Cerebellar nuclear complex (tissue), 1 donor: ENCODE measurements around the gene CDC45.

Experiments
- DNase-seq, 2 experiments: peaks; one replicate each; lab custom pipeline; 2025; lab: John Stamatoyannopoulos, UW

CDC45 gene

DNA sequence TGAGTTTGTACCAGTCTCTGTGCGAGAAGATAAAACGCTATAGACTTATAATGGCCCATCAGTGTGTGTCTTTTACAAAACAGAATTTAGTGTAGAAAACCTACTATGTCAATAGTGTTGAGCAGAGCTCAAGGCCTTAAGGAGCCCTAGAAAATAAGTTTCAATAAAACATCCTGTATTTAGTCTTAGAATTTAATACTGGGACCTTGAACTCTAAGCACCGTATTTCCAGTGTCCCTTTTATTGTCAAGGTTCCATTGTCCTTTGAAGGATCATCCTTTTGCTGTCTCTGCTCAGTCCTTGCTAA, 16.6 kb downstream of the CDC45 start:
- no peak for DNase-seq

GRCh38 chr22:19497245-19497644, 17.5 kb downstream of the CDC45 start:
- DNase-seq, result no peak

DNA sequence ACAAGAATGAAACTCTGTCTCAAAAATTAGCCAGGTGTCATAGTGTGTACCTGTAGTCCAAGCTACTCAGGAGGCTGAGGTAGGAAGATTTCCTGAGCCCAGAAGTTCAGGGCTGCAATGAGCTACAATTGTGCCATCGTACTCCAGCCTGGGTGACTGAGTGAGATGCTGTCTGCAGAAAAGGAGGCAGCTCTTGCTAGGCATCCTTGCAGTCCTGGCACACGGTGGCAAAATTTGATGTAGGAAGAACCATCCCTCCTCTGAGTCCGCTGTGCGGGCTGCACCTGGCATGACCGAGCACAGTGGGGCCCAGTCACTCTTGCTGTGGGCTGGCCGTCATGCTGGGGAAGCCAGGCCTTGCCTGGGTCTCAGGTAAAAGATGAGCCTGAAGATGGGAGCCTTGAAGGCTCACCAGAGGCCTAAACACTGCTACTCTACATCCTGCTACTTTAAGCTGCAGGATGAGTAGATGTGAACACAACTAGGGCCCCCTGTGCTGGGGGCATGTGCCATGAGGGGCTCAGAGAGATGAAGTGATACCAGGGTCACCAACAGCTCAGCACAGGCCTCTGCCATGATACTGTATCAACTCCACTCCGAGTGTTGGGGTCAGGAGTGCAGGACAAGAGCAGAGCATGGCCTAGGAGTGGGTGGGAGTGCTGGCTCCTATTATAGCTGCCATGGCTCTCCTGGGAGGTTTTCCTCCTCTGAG, 18.6 kb downstream of the CDC45 start:
- no peak for DNase-seq

GRCh38 chr22:19498866-19499190, 19.1 kb downstream of the CDC45 start:
- DNase-seq, result no peak

DNA sequence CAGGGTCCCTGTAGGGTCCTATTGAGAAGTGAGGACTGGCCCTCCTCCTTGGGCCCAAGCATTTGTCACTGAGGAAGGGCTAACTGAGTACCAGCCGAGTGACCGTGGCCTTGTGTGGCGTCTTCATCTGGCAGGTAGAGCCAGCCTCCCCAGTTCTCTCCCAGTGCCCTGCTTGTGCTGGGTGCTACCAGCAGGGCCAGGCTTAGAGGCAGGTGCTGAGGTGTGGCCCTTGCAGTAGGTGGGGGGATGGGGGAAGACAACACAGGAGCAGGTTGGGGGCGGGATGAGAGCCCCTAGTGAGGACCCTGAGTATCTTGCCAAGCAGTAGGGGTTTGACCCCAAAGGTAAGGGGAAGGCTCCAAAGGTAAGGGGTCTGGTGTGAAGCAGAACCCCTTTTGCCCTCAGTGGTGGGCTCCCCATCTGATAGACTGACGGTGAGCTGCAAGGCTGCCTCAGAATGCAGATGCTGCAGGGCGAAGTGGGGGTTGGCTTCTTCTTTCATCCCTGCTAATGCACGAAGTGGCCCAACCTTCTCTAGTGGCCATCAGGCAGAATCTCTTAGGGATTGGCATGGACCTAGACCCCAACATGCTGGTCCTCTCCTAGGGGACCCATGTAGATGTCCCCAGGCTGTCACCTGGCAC, 19.6 kb downstream of the CDC45 start:
- DNase-seq, result no peak

DNA sequence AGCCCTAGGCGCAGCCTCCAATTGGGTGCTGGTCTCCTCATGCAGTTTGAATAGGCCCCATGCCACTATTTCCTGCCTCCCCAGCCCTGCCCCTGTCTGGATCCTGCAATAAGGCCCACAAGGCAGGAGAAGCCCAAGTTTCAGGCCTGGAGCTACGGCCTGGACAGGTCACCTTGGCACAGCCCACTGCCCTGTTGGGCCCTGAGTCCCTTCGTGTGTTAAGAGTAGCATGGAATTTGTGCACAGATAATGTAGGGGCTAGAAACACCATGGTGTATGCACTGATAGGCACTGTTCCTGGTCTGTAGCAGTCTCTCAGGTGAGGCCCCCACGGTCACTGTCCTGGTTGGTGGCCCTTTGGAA, 20.1 kb downstream of the CDC45 start:
- DNase-seq, result no peak

DNA sequence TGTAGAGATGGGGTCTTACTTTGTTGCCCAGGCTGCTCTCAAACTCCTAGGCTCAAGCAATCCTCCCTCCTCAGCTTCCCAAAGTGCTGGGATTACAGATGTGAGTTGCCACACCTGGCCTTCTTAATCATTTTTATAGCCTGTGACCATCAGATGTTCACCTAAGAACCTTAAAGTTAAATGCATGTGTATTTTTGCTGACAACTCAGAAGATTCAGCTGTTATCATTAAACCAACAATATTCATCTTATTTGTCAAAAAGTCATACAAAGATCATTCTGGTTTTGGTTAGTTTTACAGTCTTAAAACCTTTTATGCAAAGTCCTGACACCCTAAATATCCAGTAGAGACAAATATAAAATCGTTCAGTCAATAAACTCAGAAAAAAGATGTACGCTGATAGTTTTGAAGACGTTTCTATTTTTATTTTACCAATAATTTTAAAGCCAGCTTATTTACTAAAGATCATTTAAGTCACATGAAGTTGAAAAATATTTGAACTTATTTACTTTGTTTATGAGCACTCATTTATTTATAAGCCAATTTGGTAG, 22.3 kb downstream of the CDC45 start:
- DNase-seq, result no peak

- no peak for DNase-seq
Observed at GRCh38 chr22:19503367-19503766, 23.6 kb downstream of the CDC45 start.

DNA sequence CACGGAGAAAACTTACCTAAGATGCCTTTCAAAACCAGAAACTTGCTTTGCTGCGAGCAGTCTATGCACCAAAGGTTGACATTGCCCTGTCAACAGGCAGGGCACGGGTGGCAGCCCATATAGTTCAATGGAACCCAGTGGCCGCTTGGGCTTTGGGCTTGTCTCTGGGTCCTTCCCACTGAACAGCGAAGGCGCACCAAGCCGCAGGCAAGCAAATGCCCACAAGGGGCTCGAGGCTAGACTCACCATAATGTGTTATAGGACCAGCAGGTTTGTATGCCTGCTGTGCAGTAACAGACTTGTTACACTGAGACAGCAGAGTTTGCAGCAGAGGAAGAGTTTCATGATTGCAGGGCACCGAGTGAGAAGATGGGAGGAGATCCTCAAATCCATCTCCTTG, 24.1 kb downstream of the CDC45 start:
- DNase-seq, result no peak

DNA sequence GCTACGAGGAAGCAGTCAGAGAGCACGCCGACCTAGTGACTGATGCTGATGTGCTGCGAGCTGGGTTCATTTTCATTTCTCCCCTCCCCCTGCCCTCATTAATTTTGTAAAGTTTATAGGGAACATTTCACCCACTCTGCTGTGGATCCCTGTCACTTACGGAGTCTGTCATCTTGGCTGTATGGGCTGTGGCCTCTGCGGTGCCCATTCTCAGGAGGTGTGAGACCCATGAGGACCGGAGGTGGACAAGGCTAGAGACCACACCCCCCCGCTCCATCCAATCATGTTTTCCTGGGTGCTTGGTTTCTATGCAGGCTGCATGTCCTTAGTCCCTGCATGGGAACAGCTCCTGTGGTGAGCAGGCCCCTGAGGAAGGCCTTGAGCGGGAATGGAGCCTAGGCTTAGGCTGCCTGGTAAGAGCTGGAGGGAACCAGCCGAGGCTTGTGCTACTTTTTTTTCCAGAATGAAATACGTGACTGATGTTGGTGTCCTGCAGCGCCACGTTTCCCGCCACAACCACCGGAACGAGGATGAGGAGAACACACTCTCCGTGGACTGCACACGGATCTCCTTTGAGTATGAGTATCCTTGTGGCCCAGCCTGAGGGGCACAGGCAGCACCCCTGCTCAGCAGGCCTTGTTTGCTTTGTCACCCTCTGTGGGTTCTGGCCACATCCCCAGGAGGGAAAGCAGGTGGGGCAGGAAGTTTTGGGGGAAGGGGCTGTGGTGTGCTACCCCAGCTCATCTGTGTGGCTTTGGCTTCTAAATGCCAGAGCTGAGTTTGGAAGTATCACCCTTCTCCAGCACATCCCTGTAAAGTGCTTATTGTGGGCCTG, 25.4 kb downstream of the CDC45 start:
- DNase-seq, result no peak

- no peak for DNase-seq
Observed at GRCh38 chr22:19505735-19506126, 26.0 kb downstream of the CDC45 start.

DNA sequence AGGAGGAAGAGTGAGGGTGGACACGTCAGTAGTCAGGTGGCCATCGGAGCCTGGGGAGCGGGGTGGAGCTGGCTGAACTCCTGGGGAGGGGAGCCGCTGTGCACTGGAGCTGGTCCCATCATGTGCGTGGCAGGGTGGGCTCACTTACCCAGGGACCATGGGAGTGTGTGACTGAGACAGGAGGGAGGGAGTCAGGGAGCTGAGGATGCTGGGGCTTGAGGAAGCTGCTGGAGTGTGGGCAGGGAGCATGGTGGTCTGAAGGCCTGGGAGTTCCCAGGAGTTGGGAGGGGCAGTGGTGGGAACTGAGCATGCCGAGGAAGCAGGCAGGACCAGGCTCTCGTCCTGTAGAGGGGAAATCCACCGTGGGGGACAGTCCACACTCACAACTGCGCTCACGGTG, 26.5 kb downstream of the CDC45 start:
- DNase-seq, result no peak

- DNase-seq, result no peak
Observed at GRCh38 chr22:19507534-19507861, 27.8 kb downstream of the CDC45 start.

DNA sequence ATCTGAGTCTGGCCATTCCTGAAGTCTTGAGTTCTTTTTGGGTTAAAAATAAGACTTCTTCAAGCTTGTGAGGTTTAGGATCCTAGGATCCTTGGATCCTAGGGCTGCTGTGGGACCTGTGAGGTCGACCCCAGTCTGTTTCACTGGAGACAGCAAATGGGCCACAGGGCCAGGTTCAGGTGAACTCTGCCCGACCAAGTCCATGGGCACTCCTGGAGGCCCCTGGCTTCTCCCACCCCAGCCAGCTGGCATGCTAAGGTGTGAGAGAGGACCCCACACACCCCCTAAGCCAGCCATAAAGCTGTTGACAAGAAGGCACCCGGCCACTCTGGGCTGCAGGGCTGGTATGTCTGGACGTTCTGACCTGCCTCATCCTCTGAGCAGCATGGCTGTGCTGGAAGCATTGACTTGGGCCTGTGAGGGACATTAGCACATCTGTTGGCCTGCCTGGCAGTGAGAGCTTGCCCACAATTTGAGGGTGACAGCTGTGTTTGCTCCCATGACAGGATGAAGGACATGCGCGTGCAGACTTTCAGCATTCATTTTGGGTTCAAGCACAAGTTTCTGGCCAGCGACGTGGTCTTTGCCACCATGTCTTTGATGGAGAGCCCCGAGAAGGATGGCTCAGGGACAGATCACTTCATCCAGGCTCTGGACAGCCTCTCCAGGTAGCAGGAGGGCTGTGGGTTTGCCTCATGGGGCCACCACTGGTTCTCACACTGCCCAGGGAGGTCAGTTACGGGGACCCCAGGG, 28.5 kb downstream of the CDC45 start:
- no peak for DNase-seq

DNA sequence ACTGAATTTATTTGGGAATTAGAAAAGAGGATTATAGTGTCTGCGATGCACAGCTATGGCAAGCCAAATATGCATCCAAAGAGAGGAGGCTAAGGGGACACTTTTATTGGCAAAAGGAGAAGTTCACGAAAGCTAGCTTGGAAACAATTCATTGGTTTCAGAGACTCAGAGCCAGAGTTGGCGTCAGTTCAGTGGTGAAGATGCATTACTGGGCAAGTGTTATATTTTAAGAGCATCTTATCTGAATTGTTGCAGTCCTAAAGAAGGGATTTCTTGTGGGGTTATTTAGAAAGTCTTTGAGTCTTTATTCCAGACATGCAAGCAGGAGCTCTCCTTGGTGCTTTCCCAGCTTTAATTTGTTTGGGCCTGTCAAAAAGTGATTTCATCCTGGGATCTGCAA, 29.5 kb downstream of the CDC45 start:
- no peak for DNase-seq

- no peak for DNase-seq
Observed at GRCh38 chr22:19509923-19510322, 30.2 kb downstream of the CDC45 start.

GRCh38 chr22:19510919-19511341, 31.2 kb downstream of the CDC45 start:
- no peak for DNase-seq

DNA sequence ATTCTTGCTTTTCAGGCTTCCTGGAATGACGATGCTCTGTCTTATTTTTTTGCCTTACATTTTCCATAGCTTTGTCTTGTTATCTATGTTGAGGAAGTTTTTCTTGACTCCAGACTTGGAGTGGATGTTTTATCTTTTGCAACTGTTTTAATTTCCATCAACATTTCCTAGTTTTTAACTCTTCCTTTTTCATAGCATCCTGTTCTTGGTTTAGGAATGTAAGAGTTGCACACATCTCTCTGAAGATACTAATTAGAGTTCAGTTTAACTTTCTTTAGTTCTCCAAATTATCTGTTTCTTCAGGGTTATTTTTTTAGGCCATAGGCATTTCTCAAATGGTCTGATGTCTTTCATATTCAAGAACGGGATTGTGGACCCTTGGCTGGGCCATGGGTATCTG, 34.1 kb downstream of the CDC45 start:
- DNase-seq, result no peak

DNA sequence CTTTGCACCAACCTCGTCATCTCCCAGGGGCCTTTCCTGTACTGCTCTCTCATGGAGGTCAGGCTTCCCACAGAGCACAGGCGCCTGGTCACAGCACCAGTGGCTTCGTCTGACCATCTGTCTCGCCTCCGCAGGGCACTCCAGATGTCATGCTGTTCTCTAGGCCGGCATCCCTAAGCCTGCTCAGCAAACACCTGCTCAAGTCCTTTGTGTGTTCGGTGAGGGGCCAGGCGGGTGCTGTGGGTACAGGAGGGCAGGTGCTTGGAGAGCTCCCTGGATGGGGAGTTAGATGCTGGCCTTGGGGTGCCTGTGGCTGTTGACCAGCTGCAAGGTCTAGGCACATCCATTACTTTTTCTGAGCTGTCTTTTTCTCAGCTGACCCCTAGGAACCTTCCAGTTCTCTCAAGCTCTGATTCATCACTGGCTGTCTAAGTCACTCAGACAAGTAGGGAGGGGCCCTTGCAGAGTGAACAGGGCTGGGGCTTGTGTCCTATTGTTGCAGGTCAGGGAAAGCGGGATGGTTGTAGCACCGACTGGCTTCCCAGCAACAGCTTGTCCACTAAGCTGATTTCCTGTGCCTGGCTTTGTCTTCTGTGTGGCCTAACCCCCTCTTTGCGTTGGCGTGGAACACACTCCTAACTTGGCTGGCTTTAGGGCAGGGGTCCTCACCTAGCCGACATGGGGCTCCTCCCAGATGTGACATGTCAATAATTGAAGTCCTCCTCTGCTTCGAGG, 35.3 kb downstream of the CDC45 start:
- DNase-seq, result no peak

GRCh38 chr22:19515654-19516377, 36.1 kb downstream of the CDC45 start:
- DNase-seq, result no peak
